HG02759 (cell line): Measurements from ENCODE around the gene VRK1.
"Not testable (repeated sequence)": the region's sequence is repeated elsewhere in the genome, so short reads cannot be mapped to it uniquely, and the experiment has no call there.

ENCODE experiments used
- ATAC-seq: cut with Tn5 transposase; IDR thresholded peaks from one replicate; pipeline ENCODE4 v1.9.1; 2021; ENCODE audit warnings: mild to moderate bottlenecking, moderate library complexity; ENCODE audit not compliant: unreplicated experiment

The VRK1 gene

DNA sequence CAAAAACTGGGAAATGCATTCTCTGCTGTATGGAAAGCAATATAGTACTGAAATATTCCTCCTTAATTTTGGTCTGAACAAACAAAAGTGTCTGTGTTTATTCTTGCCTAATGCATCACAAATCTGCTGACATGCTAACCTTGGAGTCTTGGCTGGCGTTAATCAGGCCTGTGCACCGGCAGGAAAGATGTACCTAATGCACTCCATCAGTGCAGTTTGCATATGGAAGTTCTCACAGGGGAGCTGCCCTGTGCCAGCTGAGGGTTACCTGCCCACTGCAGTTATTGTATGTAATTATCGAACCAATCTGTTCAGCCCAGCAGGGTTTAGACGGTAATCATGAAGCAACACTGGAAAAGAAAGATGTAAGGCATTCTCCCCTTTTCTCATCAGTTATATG is 76.9 kb downstream of the VRK1 start:
- no peak for ATAC-seq

DNA sequence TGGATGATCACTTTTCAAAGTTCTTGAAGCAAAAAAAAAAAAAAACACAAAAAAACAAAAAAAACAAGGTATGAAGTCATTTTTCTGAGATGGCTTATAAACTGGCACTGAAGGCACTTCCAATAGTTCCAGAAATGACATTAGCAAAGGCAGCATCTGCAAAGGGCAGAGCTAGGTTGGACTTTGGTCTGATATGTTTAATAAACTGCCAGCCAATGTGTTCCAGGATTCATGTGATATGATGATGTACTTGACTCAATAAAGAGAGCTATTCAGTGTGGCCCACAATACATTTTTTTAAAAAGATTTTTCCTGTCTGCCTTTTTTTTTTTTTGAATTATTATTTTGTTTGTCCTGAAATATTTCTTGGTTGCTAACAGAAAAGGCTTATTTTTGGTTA is 79.6 kb downstream of the VRK1 start:
- ATAC-seq: no peak

DNA sequence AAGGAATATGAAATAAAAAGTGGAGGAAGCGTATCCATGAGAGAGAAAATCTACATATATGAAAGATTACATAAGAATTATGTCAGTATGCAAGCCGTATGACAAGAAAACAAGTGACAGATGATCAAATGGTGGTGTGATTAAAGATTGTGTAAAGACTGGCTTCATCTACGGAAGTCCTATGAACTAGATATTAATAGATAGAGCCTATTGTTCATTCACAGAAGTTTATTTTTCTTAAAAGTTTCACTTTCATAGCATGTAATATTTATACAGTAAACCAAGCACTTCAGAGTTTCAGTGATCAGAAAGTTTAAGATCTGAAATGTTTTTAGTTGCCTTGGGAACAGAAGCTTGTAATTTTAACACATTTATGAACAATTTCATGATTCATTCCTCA is 84.5 kb downstream of the VRK1 start:
- ATAC-seq: peak; percentile 78

DNA sequence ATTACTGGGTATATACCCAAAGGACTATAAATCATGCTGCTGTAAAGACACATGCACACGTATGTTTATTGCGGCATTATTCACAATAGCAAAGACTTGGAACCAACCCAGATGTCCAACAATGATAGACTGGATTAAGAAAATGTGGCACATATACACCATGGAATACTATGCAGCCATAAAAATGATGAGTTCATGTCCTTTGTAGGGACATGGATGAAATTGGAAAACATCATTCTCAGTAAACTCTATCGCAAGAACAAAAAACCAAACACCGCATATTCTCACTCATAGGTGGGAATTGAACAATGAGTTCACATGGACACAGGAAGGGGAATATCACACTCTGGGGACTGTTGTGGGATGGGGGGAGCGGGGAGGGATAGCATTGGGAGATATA is 86.8 kb downstream of the VRK1 start:
- not testable (repeated sequence) for ATAC-seq

DNA sequence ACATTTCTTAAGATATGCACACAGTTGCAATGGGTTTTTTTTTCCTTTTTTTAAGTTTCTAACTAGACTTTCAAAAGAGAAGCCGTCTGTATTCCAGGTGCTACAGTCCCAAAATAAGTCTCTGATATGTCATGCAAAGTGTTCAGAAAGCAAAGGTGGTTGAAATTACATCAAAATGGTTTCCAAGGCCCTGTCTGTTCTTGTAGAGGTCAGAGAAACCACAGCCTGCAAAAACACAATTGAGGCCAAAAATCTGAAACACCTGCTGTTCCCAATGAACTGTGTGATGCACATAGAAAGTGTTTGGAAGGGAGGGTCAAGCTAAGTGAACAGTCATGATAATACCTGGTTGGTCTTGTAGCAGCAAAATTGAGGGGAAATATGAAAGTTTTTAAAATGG is 91.0 kb downstream of the VRK1 start:
- peak; percentile 90 for ATAC-seq

DNA sequence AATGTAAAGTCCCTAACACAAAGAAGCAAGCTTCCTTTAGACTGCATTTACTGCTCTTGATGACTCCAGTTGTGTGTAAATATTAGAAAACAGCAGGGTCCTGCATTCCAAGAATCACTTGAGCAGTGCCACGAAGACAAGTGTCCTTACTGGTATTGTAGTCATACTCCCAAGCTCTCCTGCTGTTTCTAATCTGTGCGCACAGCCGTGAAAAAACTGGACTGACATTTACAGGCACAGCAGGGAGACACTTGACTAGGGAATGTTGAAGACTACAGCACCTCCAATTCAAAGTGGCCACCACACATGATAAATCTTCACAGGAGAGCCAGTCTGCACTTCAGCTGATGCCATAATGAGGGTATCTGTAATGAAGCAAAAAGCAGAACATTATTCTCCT is 91.4 kb downstream of the VRK1 start:
- ATAC-seq: no peak

DNA sequence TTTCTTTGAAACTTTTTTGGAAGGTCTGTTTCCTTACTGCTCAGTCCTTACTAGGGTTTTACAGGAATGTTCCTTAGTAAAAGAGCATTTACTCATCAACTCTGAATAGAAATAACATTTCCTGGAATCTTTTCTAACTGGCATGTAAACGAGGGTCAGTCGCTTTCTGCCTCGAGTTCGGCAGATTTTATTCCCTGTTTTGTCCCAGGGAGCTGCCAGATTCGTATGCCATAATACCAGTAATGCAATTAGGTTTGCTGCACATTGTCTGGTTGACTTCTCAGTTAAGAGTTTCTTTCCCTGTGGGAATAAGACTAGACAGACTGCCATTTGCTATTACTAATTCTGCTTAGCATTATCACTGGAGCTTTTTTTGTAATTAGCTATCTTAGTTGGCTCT is 91.9 kb downstream of the VRK1 start:
- ATAC-seq: no peak

DNA sequence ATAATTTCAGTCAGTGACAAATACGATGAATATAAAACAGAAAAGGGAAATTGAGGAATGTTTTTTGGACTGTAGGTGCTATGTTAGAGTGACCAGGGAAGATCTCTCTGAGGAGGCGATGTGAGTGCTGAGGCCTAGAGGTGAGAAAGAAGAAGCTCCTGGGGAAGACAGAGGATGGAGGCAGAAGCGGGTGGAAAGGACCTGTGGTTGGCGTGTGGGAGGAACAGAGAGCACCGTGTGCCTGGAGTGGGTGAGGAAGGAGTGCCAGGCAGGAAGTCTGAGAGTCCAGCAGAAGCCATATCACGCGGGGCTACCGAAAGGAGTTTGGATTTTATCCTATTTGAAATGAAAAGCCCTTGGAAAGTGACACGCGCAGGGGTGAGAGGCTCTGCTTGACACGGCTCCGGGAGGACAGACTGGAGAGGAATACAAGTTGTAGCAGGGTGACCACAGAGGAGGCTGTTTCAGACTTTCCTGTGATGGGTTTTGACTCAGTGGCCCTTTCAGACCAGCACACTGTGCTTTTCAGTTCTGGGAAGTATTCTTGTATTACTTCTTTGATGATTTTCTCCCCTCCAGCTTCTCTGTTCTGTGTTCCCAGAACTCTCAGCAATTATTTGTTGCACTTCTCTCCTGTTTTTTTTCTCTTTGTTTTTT is 96.9 kb downstream of the VRK1 start:
- ATAC-seq: no peak

DNA sequence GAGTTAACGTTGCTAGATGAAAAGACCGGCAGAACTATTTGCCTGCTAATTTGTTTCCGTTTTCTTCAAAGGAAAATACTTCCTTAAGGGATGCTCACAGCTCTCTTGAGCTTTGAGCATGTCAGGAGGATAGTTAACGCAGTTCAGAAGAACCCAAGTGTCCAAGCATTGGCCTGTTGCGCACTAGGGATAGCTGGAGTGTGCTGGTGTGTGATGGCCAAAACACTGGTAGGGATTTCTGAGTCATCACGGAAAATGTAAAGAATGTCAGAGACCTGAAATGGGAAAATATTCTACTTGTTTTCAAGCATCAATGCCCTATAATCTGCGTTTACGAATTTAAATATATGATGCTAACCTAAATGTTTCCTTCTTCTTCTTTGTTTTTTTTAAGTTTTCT is 97.8 kb downstream of the VRK1 start:
- ATAC-seq: no peak

DNA sequence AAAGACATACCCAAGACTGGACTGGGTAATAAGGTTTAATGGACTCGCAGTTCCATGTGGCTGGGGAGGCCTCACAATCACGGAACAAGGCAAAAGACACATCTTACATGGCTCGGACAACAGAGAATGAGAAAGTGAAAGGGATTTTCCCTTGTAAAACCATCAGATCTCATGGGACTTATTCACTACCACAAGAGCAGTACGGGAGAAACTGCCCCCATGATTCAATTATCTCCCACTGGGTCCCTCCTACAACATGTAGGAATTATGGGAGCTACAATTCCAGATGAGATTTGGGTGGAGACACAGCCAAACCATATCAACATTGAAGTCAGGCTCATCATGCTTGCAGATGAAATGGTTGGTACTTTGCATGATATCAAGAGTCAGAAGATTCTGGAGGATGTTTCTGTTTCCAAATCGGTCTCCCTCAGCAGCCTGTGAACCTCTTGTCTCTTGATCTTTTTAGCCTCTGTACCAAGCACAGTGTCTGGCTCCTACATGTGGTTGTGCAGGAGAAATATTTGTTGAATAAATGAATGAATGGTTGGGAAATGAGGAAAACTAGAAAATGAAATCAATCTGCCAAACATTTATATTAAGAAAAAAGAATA is 98.6 kb downstream of the VRK1 start:
- peak; percentile 90 for ATAC-seq

DNA sequence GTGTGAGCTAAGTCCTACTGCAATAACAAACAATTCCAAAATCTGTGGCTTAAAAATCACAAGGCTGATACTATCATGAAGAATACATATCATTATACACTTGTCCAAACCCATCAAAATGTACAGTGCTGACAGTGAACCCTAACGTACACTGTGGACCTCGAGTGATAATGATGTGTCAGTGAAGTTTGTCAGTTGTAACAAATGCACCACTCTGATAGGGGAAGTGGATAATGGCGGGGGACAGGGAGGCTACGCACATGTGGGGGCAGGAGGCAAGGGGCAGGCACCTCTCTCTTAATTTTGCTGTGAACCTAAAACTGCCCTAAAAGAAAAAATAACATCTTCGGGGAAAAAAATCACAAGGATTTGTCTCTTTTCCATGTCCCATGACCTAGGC is 100.0 kb downstream of the VRK1 start:
- ATAC-seq: no peak

DNA sequence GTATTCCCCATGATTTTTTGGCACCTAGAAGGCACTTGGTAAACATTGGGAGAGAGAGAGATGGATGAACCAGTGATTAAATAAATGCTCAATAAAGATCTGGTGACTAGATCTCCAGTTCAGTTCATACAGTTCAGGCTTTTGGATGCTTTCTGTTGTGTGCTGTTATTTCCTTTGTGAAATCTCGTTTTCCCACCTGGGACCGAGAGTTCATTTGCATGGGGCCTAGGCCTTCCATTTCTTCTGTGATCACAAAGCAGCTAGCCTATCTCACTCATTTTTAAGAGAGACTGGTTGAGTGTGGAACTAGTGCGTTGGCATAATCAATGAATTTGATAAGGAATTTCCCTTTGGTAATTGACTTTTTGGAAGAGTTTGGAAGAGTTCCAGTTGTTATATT is 104.0 kb downstream of the VRK1 start:
- no peak for ATAC-seq

DNA sequence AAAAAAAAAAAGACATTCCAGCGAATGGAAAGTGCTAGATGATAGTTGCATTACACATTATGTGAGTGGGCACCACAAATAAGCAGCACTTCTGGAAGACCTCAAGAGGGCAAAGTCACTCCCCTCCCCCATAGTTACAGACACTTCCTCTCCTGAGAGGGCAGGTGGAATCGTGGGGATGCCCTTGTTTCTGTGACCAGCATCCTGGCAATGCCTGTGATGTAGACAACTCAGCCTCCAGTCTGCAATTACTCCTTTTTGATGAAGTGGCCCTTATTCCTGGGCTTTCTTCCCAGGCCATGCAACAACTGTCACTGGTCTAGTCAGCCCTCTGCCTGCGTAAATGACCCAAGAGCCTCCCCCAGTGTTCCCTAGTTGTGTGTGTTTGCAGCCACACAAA is 104.8 kb downstream of the VRK1 start:
- no peak for ATAC-seq

DNA sequence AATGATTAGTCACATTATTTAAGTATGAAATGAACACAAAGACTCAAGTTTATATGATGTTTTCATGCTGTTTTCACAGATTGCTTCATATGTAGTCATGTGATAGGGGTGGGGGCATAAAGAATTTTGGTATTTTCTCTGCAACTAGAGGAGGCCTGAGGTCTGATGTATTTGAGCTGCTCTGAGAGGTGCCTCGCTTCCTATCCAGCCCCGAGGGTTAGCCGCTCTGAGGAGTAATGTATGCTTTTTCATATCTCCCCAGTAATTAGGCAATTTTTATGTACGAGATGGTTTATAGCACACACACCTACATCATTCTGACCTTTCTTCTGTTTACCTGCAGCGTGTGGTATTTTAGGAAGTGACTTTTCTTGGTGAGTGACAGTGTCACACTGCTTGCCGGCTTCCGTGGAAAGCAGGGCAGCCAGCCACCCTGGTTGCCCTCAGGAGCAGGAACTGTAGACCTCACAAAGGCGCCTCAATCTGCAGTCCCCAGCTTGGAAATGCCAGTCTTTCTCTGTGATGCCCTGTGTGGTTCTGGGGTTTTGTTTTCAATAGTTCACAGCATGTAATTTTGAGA is 106.4 kb downstream of the VRK1 start:
- ATAC-seq: no peak

DNA sequence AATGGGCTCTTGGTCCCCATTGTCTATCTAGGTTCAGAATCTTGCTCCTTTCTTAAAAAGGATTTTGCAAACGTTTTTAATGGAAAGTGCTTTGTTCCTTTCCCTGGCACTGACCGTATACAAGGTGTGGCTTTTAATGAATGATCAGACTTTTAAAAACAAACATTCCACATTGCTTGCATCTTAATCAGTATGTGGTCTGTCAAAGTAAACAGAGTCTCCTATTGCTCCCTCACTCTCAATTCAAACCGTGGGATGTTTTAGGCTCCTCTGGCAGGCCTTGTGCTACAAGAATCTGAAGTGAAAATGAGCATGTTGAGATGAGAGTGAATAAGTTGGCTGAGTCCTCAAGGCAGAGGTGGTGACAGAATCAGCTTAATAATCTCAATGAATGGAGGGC is 107.0 kb downstream of the VRK1 start:
- ATAC-seq: no peak

DNA sequence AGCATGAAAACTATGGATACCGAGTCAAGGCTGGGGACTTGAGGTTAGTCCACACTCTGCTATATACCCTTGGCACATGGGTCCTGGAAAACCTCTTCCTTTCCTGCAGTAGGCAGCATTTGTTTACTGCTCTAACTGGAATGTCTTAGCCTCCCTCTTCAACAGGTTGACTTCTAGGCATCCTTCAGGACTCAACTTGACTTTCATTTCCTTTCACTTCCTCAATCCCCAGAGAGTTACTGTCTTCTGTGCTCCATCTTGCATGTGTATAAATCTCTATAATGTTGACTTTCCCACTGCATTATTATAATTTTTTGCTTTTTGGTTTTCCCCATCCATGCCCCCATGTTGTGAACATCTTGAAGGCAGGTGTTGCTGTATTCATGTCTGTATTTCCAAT is 107.9 kb downstream of the VRK1 start:
- no peak for ATAC-seq

DNA sequence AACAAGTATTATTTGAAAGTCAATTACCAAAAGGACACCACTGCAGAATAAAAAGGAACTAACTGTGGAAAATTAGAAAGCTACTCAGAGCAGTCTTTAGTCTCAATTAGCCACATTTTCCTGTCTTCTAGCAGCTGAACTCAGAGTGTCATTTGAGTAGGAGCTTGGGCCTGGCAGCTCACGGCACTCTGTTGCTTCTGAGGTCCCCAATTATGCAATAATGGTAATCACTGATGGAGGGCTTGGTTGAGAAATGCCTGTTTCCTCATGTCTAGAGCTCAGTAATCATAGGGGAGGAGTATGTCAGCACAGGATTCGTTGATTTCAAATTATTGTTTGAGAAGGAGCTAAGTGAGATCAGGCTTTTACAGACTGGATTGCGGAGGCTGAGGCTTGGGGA is 108.6 kb downstream of the VRK1 start:
- no peak for ATAC-seq

DNA sequence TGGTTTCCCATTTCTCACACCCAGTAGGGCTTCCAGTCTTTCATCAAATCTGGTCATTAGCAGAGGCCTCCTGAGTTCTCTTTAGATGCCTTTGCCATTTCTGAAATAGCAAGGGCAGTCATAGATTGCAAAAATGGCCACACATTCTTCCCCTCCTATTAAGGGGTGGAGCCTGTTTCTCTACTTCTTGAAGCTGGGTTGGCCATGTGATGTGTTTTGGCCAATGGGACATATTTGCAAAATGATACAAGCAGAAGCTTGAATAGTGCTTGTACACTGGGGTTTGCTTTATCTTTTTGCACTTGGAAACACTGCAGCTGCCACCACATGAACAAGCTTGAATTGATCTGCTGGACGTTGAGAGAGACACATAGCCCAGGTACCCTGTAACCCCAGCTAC is 109.3 kb downstream of the VRK1 start:
- no peak for ATAC-seq

DNA sequence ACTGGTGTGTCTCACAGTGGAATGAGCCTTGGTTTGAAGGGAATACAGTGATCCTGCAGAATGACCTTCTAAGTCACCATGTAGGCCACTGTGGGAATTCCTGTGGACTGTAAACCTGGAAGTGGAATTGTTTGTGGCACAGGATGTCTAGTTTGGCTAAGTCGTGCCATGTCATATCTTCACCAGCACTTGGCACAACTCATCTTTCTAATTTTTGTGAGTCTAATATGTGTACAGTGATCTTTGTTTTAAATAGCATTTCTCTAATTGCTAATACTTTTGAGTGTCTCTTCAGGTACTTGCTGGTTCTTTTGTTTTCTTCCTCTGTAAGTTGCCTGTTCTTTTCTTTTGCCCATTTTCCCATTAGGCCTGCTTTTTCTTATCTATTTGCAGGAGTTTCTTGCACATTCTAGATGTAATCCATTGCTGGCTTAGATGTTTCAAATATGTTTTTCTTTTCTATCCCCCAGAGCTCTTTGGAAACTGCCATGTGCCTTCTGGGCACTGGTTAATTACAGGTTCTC is 112.7 kb downstream of the VRK1 start:
- ATAC-seq: no peak

DNA sequence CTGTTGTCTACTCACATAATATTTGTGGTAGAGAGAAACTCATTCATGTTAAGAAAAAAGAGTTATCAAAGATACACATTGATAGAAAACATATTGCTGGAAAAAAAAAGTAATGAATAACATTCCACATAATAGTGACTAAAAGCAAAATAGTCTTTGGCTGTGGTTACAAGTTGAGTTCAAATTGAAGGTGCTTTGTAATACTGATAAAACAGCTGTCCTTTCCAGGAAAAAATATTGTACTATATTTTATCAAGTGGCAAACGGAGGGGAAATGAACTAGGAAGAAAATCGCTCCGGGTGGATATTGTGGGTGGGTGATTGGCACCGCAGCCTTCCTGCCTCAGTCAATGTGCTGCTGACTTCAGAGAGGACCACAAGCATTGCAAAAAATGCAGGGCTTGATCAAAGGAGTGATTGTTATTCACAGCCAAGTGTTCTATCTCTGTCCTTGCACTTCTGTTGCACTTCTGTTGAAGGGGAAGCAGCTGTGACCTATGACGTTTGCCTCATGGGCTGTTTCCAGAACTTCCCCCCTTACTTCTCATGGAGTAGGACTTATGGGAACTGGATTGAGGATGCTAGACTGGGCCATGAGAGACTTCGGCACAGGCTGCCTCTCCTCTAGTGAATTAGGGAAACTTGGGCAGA is 114.4 kb downstream of the VRK1 start:
- no peak for ATAC-seq

DNA sequence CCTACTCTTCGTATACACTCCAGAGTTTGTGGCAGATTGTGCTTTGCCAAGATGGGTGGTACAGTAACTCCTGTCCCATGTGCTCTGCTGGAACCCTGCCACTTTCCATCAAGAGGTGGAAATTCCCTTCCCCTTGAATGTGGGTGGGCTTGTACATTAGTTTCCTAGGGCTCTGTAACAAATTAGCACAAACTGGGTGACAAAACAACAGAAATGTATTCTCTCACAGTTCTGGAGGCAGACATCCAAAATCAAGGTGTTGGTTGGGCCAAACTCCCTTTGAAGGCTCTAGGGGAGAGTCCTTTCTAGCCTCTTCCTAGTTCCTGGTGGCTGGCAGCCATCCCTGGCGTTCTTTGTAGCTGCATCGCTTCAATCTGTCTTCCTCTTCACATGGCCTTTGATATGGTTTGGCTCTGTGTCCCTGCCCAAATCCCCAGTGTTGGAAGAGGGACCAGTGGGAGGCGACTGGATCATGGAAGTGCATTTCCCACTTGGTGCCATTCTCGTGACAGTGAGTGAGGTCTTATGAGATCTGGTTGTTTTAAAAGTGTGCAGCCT is 117.5 kb downstream of the VRK1 start:
- no peak for ATAC-seq

DNA sequence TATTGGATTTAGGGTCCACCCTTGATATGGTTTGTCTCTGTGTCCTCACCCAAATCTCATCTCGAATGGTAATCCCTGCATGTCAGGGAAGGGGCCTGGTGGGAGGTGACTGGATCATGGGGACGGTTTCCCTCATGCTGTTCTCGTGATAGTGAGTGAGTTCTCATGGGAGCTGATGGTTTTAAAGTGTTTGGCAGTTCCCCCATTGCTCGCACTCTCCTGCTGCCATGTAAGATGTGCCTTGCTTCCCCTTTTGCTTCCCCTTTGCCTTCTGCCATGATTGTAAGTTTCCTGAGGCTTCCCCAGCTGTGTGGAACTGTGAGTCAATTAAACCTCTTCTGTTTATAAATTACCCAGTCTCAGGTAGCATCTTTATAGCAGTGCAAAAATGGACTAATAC is 118.3 kb downstream of the VRK1 start:
- ATAC-seq: no peak
